Trophoblast cell (in vitro differentiated cells and primary cell): Measurements from ENCODE around the gene KCNQ1.

Experiments used
- DNase-seq, 2 donors: peaks; one replicate each; pipeline ENCODE4 v3.0.0-alpha.2; 2016
- H2AFZ ChIP-seq: 2 replicates; pipeline ENCODE4 v1.6.1; 2013; ENCODE audit warnings: low read length, moderate library complexity, mild to moderate bottlenecking; ENCODE audit not compliant: insufficient read depth, poor library complexity
- H2AK5ac ChIP-seq: 2 replicates; pipeline ENCODE4 v1.6.1; 2013; ENCODE audit warnings: mild to moderate bottlenecking, low read length
- H2BK120ac ChIP-seq: 2 replicates; pipeline ENCODE4 v1.6.1; 2013; ENCODE audit warnings: low read length, mild to moderate bottlenecking, moderate library complexity; ENCODE audit not compliant: insufficient read depth, poor library complexity
- H2BK12ac ChIP-seq: 2 replicates; pipeline ENCODE4 v1.6.1; 2013; ENCODE audit warnings: mild to moderate bottlenecking, low read length, moderate library complexity
- H2BK5ac ChIP-seq: 2 replicates; pipeline ENCODE4 v1.6.1; 2013; ENCODE audit warnings: low read length, low read depth, moderate library complexity, mild to moderate bottlenecking; ENCODE audit not compliant: poor library complexity
- H3K14ac ChIP-seq: 2 replicates; pipeline ENCODE4 v1.6.1; 2013; ENCODE audit warnings: mild to moderate bottlenecking, low read length
- H3K18ac ChIP-seq: 2 replicates; pipeline ENCODE4 v1.6.1; 2013; ENCODE audit warnings: mild to moderate bottlenecking, low read length
- H3K23ac ChIP-seq: 2 replicates; pipeline ENCODE4 v1.6.1; 2013; ENCODE audit warnings: low read length
- H3K27ac ChIP-seq: 2 replicates; pipeline ENCODE4 v1.5.1; 2013; ENCODE audit warnings: low read depth, mild to moderate bottlenecking, inconsistent platforms, low read length, moderate library complexity
- H3K27me3 ChIP-seq: 2 replicates; pipeline ENCODE4 v1.6.1; 2013; ENCODE audit warnings: inconsistent platforms, mild to moderate bottlenecking, low read length, moderate library complexity; ENCODE audit not compliant: insufficient read depth
- H3K36me3 ChIP-seq, 2 experiments: 1 replicate in 1 of 2; 2 replicates in 1 of 2; pipeline ENCODE4 v1.6.1; 2013; ENCODE audit warnings: low read length in 2 of 2, mild to moderate bottlenecking in 2 of 2, moderate library complexity in 1 of 2; ENCODE audit not compliant: insufficient read depth in 2 of 2, control insufficient read depth in 1 of 2
- H3K4ac ChIP-seq: 2 replicates; pipeline ENCODE4 v1.6.1; 2013; ENCODE audit warnings: low read depth, mild to moderate bottlenecking, low read length, moderate library complexity
- H3K4me1 ChIP-seq, 2 experiments: 1 replicate in 1 of 2; 2 replicates in 1 of 2; pipeline ENCODE4 v1.6.1; 2013; ENCODE audit warnings: low read length in 2 of 2, mild to moderate bottlenecking in 2 of 2, moderate library complexity in 1 of 2; ENCODE audit not compliant: insufficient read depth in 2 of 2, control insufficient read depth in 1 of 2
- H3K4me2 ChIP-seq: 2 replicates; pipeline ENCODE4 v1.6.1; 2013; ENCODE audit warnings: inconsistent platforms, mild to moderate bottlenecking, low read length, moderate library complexity
- H3K4me3 ChIP-seq: 2 replicates; pipeline ENCODE4 v1.5.1; 2013; ENCODE audit warnings: mild to moderate bottlenecking, low read depth, low read length, inconsistent platforms
- H3K79me1 ChIP-seq: one replicate; pipeline ENCODE4 v1.6.1; 2013; ENCODE audit warnings: low read length
- H3K79me2 ChIP-seq: 2 replicates; pipeline ENCODE4 v1.6.1; 2013; ENCODE audit warnings: low read length, mild to moderate bottlenecking; ENCODE audit not compliant: control insufficient read depth, insufficient read depth, poor library complexity
- H3K9ac ChIP-seq: 2 replicates; pipeline ENCODE4 v1.6.1; 2013; ENCODE audit warnings: mild to moderate bottlenecking, low read length
- H3K9me3 ChIP-seq: 2 replicates; pipeline ENCODE4 v1.6.1; 2013; ENCODE audit warnings: low read depth, mild to moderate bottlenecking, control low read depth, inconsistent platforms, low read length; ENCODE audit not compliant: insufficient read depth
- H4K12ac ChIP-seq: 2 replicates; pipeline ENCODE4 v1.6.1; 2013; ENCODE audit warnings: low read depth, mild to moderate bottlenecking, low read length, moderate library complexity
- H4K8ac ChIP-seq: 2 replicates; pipeline ENCODE4 v1.6.1; 2013; ENCODE audit warnings: low read depth, mild to moderate bottlenecking, low read length, moderate library complexity
- H4K91ac ChIP-seq: one replicate; pipeline ENCODE4 v1.6.1; 2013; ENCODE audit warnings: low read depth, mild to moderate bottlenecking, low read length, moderate library complexity
- WGBS: extraction: QIAGEN DNeasy Blood & Tissue Kit; methylation state at CpG from one replicate; pipeline ENCODE4 v1.1.7; 2013; ENCODE audit warnings: missing lambda C conversion rate; ENCODE audit not compliant: insufficient read length, insufficient coverage; ENCODE audit errors: extremely low coverage; 5-methylcytosine and 5-hydroxymethylcytosine counted together

The KCNQ1 gene

GRCh38 chr11:2728128-2728662 is 283.4 kb downstream of the KCNQ1 start:
- no peaks in the 10 kb centered on the region for H3K36me3 ChIP-seq
- no CpG with 5 or more reads among the region's 17 CpGs for WGBS
- H3K18ac ChIP-seq: no peak overlapping the region
- H4K91ac ChIP-seq: no peak overlapping the region
- H2BK120ac ChIP-seq: no peak overlapping the region
- H3K27ac ChIP-seq: no peak overlapping the region
- DNase-seq: no peak
- H4K8ac ChIP-seq: no peak overlapping the region
- no peaks in the 10 kb centered on the region for H3K79me1 ChIP-seq
- no peaks in the 10 kb centered on the region for H3K79me2 ChIP-seq
- no peak overlapping the region for H3K9ac ChIP-seq
- H3K23ac ChIP-seq: no peak overlapping the region
- no peaks in the 10 kb centered on the region for H3K27me3 ChIP-seq
- no peaks in the 10 kb centered on the region for H3K4me1 ChIP-seq
- no peak overlapping the region for H3K4me3 ChIP-seq
- H3K14ac ChIP-seq: no peak overlapping the region
- H2AK5ac ChIP-seq: no peak overlapping the region
- H2BK5ac ChIP-seq: no peak overlapping the region
- no peak overlapping the region for H3K4ac ChIP-seq
- H3K4me2 ChIP-seq: no peak overlapping the region
- no peak overlapping the region for H2AFZ ChIP-seq
- H2BK12ac ChIP-seq: no peak overlapping the region
- peaks cover 19% of the 10 kb centered on the region for H3K9me3 ChIP-seq
- H4K12ac ChIP-seq: no peak overlapping the region

- Histone ChIP-seq H4K12ac (no peak overlapping the region), H4K8ac (no peak overlapping the region), H2AFZ (no peak overlapping the region), H2AK5ac (no peak overlapping the region), H3K23ac (no peak overlapping the region), H2BK12ac (no peak overlapping the region), H2BK5ac (no peak overlapping the region), H3K9ac (no peak overlapping the region), H3K14ac (no peak overlapping the region), H3K9me3 (peaks cover 19% of the 10 kb centered on the region), H3K4ac (no peak overlapping the region), H3K4me2 (no peak overlapping the region), H3K36me3 (no peaks in the 10 kb centered on the region), H3K27ac (no peak overlapping the region), H3K79me1 (no peaks in the 10 kb centered on the region), H3K4me3 (no peak overlapping the region), H3K4me1 (no peaks in the 10 kb centered on the region), H4K91ac (no peak overlapping the region), H3K18ac (no peak overlapping the region), H2BK120ac (no peak overlapping the region), H3K79me2 (no peaks in the 10 kb centered on the region), H3K27me3 (no peaks in the 10 kb centered on the region)
- no peak for DNase-seq
- WGBS: no CpG with 5 or more reads among the region's 18 CpGs
These were observed 284.0 kb downstream of the KCNQ1 start for GRCh38 chr11:2728663-2729332.

- H3K4me2 ChIP-seq: no peak overlapping the region
- DNase-seq: no peak
- H4K12ac ChIP-seq: no peak overlapping the region
- peaks cover 0 to 6% of the 10 kb centered on the region in 2 experiments for H3K4me1 ChIP-seq
- no peaks in the 10 kb centered on the region for H3K36me3 ChIP-seq
- H3K23ac ChIP-seq: no peak overlapping the region
- no peak overlapping the region for H2BK5ac ChIP-seq
- no peak overlapping the region for H4K91ac ChIP-seq
- no peak overlapping the region for H3K9ac ChIP-seq
- H2BK12ac ChIP-seq: no peak overlapping the region
- H3K4ac ChIP-seq: no peak overlapping the region
- H3K79me1 ChIP-seq: no peaks in the 10 kb centered on the region
- H3K79me2 ChIP-seq: no peaks in the 10 kb centered on the region
- H2AFZ ChIP-seq: no peak overlapping the region
- H3K27me3 ChIP-seq: no peaks in the 10 kb centered on the region
- H3K18ac ChIP-seq: no peak overlapping the region
- no peak overlapping the region for H4K8ac ChIP-seq
- H3K9me3 ChIP-seq: peaks cover 14% of the 10 kb centered on the region
- no peak overlapping the region for H2BK120ac ChIP-seq
- WGBS: no CpG with 5 or more reads among the region's 9 CpGs
- no peak overlapping the region for H2AK5ac ChIP-seq
- no peak overlapping the region for H3K14ac ChIP-seq
- H3K27ac ChIP-seq: no peak overlapping the region
- no peak overlapping the region for H3K4me3 ChIP-seq
These were observed 285.0 kb downstream of the KCNQ1 start for GRCh38 chr11:2729841-2730240.

GRCh38 chr11:2730272-2731129 is 285.7 kb downstream of the KCNQ1 start:
- H3K27ac ChIP-seq: no peak overlapping the region
- H2BK12ac ChIP-seq: no peak overlapping the region
- H3K36me3 ChIP-seq: no peaks in the 10 kb centered on the region
- WGBS: no CpG with 5 or more reads among the region's 16 CpGs
- H3K9ac ChIP-seq: no peak overlapping the region
- H2BK5ac ChIP-seq: no peak overlapping the region
- H3K4ac ChIP-seq: no peak overlapping the region
- no peak overlapping the region for H4K8ac ChIP-seq
- H2BK120ac ChIP-seq: no peak overlapping the region
- no peaks in the 10 kb centered on the region for H3K27me3 ChIP-seq
- peaks cover 0 to 6% of the 10 kb centered on the region in 2 experiments for H3K4me1 ChIP-seq
- no peak overlapping the region for H4K91ac ChIP-seq
- H3K79me2 ChIP-seq: no peaks in the 10 kb centered on the region
- no peak overlapping the region for H3K14ac ChIP-seq
- no peak overlapping the region for H3K4me3 ChIP-seq
- DNase-seq: no peak
- peaks cover 14% of the 10 kb centered on the region for H3K9me3 ChIP-seq
- H2AFZ ChIP-seq: no peak overlapping the region
- no peak overlapping the region for H3K4me2 ChIP-seq
- H4K12ac ChIP-seq: no peak overlapping the region
- no peak overlapping the region for H2AK5ac ChIP-seq
- H3K18ac ChIP-seq: no peak overlapping the region
- H3K23ac ChIP-seq: no peak overlapping the region
- no peaks in the 10 kb centered on the region for H3K79me1 ChIP-seq
